Astrocyte of the spinal cord (primary cell): Measurements from ENCODE around the gene SCAP.
"Not testable (repeated sequence)": the region's sequence is repeated elsewhere in the genome, so short reads cannot be mapped to it uniquely, and the experiment has no call there.

Experiments used
- DNase-seq: peaks from one replicate; pipeline ENCODE4 v3.0.0; 2011; ENCODE audit warnings: low read depth, low spot score
- H3K4me3 ChIP-seq: 2 replicates; pipeline ENCODE4 v1.5.1; 2011; ENCODE audit warnings: low read depth, mild to moderate bottlenecking, low read length, moderate library complexity
- in situ Hi-C: cut with HindIII; loops from 2 replicates; pipeline ENCODE4 v1.10.0; 2017; ENCODE audit warnings: low sequenced_read_pairs
- TF ChIP-seq, protein P1 (sequence below): IDR thresholded peaks from 2 replicates; pipeline ENCODE4 v1.5.1; 2012; ENCODE audit warnings: low read depth, mild to moderate bottlenecking, low read length, inconsistent platforms

The SCAP gene

DNA sequence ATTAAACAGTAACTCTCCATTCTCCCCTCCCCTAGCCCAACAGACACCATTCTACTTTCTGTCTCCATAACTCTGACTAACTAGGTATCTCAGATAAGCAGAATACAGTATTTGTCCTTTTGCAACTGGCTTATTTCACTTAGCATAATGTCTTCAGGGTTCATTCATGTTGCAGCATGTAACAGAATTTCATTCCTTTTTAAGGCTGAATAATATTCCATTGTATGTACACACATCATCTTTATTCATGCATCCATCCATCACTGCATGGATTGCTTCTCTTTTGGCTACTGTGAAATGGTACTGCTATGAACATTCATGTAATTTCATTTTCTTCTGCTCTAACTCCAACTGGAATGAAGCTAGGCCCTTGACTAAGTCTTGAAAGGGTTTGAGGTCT, 96.9 kb downstream of the SCAP start:
- in situ Hi-C loops, result no loop called here
- TF ChIP-seq, protein P1, sequence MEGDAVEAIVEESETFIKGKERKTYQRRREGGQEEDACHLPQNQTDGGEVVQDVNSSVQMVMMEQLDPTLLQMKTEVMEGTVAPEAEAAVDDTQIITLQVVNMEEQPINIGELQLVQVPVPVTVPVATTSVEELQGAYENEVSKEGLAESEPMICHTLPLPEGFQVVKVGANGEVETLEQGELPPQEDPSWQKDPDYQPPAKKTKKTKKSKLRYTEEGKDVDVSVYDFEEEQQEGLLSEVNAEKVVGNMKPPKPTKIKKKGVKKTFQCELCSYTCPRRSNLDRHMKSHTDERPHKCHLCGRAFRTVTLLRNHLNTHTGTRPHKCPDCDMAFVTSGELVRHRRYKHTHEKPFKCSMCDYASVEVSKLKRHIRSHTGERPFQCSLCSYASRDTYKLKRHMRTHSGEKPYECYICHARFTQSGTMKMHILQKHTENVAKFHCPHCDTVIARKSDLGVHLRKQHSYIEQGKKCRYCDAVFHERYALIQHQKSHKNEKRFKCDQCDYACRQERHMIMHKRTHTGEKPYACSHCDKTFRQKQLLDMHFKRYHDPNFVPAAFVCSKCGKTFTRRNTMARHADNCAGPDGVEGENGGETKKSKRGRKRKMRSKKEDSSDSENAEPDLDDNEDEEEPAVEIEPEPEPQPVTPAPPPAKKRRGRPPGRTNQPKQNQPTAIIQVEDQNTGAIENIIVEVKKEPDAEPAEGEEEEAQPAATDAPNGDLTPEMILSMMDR, result no peak
- H3K4me3 ChIP-seq, result no peak overlapping the region
- no peak for DNase-seq

DNA sequence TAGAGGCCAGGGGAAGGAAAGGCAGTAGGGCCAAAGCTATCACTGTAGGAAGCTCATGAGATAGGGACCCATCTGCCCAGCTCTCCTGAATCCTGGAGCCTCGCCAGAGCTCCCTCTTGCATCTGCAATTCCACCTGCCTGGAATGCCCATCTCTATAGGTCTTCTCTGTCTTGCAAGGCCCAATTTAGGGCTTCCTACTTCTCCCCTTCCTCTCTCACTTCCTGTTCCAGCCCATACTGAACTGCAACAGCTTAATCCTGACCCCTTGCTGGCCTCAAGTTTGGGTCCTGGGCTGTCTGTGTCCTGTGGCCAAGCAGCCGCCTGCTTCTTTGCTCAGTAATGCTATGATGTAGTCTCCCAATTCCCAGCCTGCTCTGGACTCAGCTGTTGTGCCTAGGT, 98.6 kb downstream of the SCAP start:
- no peak overlapping the region for H3K4me3 ChIP-seq
- no peak for DNase-seq
- in situ Hi-C loops, result no loop called here
- TF ChIP-seq, protein P1, result no peak

DNA sequence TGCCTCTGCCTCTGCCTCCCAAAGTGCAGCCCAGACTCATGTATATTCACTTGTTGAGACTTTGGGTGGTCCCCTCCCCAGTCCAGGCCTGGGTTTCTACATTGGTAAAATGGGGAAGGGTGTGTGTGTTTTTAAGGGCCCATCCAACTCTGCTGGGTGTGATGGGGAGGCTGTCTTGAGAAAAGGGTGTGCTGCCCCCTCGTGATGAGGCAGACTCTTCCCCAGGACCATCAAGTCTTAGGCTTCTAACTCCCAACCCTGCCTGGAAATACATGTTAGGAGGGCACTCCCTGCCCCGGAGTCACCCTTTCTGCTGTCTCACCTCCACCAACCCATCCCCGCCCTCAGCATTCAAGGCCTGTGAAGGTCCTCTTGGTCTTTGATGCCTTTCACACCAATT, 99.3 kb downstream of the SCAP start:
- no peak overlapping the region for H3K4me3 ChIP-seq
- DNase-seq, result no peak
- in situ Hi-C loops, result no loop called here
- TF ChIP-seq, protein P1, result peak; percentile 6

DNA sequence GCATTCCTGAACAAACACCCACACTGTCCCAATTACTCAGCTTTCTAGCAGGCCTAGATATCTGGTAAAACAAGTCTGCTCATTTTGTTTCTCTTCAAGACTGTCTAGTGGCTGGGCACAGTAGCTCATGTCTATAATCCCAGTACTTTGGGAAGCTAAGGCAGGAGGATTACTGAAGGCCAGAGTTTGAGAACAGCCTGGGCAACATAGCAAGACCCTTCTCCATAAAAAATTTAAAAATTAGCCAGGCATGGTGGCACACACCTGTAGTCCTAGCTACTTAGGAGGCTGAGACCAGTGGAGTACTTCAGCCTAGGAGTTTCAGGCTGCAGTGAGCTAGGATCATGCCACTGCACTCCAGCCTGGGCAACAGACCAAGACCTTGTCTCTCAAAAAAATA, 101.2 kb downstream of the SCAP start:
- H3K4me3 ChIP-seq, result no peak overlapping the region
- no peak for DNase-seq
- TF ChIP-seq, protein P1, result no peak
- in situ Hi-C loops, result no loop called here

DNA sequence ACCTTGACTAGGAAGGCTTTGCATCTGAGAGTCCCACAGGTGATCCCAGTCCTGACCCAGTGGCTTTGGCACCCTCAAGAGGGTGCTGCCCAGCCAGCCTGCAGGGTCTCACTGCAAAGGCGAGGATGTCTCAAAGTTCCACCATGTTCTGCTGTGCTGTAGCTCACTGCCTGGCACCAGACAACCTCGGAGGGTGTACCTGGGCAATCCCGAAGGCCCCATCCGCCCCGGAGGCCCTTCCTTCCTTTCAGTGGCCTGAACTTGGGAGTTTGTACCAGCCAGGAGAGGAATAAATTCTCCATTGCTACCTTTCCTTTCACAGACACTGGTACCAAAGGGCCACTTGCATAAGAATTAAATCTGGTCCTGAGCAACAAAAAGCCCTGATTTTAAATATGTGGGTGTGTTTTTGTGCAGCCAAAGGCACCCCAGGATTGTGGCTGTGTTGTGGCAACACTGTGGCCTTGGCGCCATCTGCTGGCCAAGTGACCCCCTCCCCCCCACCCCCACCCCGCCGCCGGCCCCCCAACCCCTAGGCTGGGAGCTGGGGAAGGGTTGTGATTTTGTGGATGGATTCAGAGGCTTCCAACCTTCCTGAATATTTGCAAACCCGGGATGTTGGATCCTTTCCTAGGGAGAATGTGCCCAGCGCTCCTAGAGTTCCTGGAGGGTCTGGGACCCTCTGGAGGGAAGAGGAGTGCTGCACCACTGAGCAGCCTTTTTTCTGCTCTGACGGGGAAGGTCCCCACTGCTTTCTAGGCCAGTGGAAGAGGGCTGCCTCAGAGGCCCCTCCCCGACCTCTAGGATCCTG, 104.6 kb downstream of the SCAP start:
- no peak overlapping the region for H3K4me3 ChIP-seq
- in situ Hi-C loops, result no loop called here
- no peak for DNase-seq
- TF ChIP-seq, protein P1, result peak; percentile 32

DNA sequence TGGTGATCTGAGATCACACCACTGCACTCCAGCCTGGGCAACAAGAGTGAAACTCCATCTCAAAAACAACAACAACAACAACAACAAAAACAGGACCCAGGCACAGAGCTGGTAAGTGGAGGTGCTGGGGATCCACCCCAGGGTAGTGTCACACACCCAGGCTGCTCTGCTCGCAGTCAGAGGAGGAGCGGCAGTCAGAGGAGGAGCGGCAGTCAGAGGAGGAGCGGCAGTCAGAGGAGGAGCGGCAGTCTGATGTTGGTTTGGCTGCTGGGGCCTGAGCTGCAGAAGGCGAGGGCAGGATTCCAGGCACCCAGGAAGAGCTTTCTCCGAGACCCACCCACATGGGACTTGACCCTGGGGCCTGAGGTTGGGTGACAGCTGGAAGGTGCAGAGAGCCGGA, 105.7 kb downstream of the SCAP start:
- H3K4me3 ChIP-seq, in situ Hi-C loops, DNase-seq: not testable (repeated sequence)

DNA sequence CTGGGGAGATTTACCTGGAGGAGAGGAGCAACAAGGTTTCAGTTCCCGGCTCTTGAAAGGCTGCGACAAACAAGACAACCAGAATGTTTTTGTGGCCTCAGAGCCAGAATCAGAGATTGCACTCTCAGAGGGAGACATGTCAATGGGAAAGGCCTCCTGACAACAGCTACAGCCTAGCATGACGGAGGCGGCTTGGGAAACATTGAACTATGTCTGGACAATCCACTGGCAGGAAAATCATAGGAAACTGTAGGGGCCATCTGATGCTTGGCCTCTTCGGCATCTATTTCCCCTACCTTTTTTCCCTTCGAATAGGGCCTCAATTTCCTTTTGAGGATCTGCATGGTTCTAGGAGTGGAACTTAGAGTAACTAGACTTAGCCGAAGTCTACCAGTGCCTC, 108.1 kb downstream of the SCAP start:
- no peak for DNase-seq
- H3K4me3 ChIP-seq, result no peak overlapping the region
- in situ Hi-C loops, result no loop called here
- TF ChIP-seq, protein P1, result no peak
